WTC11 (cell line): ENCODE measurements around the gene UNC13C. TPM values are rescaled to one million over a fixed set of nuclear protein-coding genes. Genes with fewer than 3 reads are reported as not detected.

ENCODE experiments used
- ATAC-seq: fragments of 200-7000 bp; cut with Tn5 transposase; 2 replicates; pipeline ENCODE4 v1.10.0; 2021; ENCODE audit warnings: mild to moderate bottlenecking, moderate library complexity
- CTCF ChIA-PET: fragments of 300-600 bp; sonication (Branson Sonifier 250); formaldehyde crosslinking; loops from one replicate; lab custom pipeline; 2021; ENCODE audit warnings: antibody characterized with exemption; lab: Charles Lee
- POLR2A ChIA-PET: fragments of 350-600 bp; sonication (Branson Sonifier 250); formaldehyde crosslinking; loops from one replicate; lab custom pipeline; 2021; ENCODE audit warnings: antibody characterized with exemption; lab: Charles Lee
- DNase-seq: peaks from one replicate; pipeline ENCODE4 v3.0.0; 2021; ENCODE audit warnings: low spot score
- H3K27ac Mint-ChIP-seq: 2 replicates; pipeline ENCODE4 v1.8.0; 2021; ENCODE audit warnings: mixed read lengths
- H3K27me3 Mint-ChIP-seq: 2 replicates; pipeline ENCODE4 v1.8.0; 2021; ENCODE audit warnings: low read depth, mild to moderate bottlenecking, moderate library complexity, mixed read lengths
- H3K36me3 Mint-ChIP-seq: 2 replicates; pipeline ENCODE4 v1.8.0; 2021; ENCODE audit warnings: mixed read lengths
- H3K4me1 Mint-ChIP-seq: 2 replicates; pipeline ENCODE4 v1.8.0; 2022; ENCODE audit warnings: mixed read lengths
- H3K4me3 Mint-ChIP-seq: 2 replicates; pipeline ENCODE4 v1.8.0; 2021; ENCODE audit warnings: mild to moderate bottlenecking, moderate library complexity, mixed read lengths
- H3K9me3 Mint-ChIP-seq: 2 replicates; pipeline ENCODE4 v1.8.0; 2021; ENCODE audit warnings: mixed read lengths
- ATF3 ChIP-seq: sonication (generic); formaldehyde crosslinking; conservative IDR thresholded peaks from 2 replicates; pipeline ENCODE4 v1.8.1; 2022; ENCODE audit warnings: mild to moderate bottlenecking, missing genetic modification reagents
- CREB1 ChIP-seq: sonication (generic); formaldehyde crosslinking; IDR thresholded peaks from 2 replicates; pipeline ENCODE4 v1.8.0; 2023; ENCODE audit warnings: mild to moderate bottlenecking, missing genetic modification reagents
- CREM ChIP-seq: sonication (generic); formaldehyde crosslinking; IDR thresholded peaks from 2 replicates; pipeline ENCODE4 v1.8.1; 2022; ENCODE audit warnings: mild to moderate bottlenecking, missing genetic modification reagents, moderate library complexity
- ETV6 ChIP-seq: sonication (generic); formaldehyde crosslinking; IDR thresholded peaks from 2 replicates; pipeline ENCODE4 v1.8.1; 2022; ENCODE audit warnings: mild to moderate bottlenecking, missing genetic modification reagents
- IRF2 ChIP-seq: sonication (generic); formaldehyde crosslinking; IDR thresholded peaks from 2 replicates; pipeline ENCODE4 v1.8.0; 2022; ENCODE audit warnings: low read depth, missing genetic modification reagents, borderline replicate concordance
- NR2C2 ChIP-seq: sonication (generic); formaldehyde crosslinking; IDR thresholded peaks from 2 replicates; pipeline ENCODE4 v1.8.0; 2022; ENCODE audit warnings: mild to moderate bottlenecking, missing genetic modification reagents
- NR3C1 ChIP-seq: sonication (generic); formaldehyde crosslinking; conservative IDR thresholded peaks from 2 replicates; pipeline ENCODE4 v1.8.1; 2023; ENCODE audit warnings: low read depth, mild to moderate bottlenecking, missing genetic modification reagents
- PRRX2 ChIP-seq: fragments of 250-450 bp; sonication (Bioruptor Pico); IDR thresholded peaks from 2 replicates; pipeline ENCODE4 v1.8.0; 2021; ENCODE audit warnings: mild to moderate bottlenecking
- SOX15 ChIP-seq: fragments of 250-450 bp; sonication (Bioruptor Pico); IDR thresholded peaks from 2 replicates; pipeline ENCODE4 v1.9.0; 2021; ENCODE audit warnings: mild to moderate bottlenecking
- SP1 ChIP-seq: sonication (generic); formaldehyde crosslinking; conservative IDR thresholded peaks from 2 replicates; pipeline ENCODE4 v1.8.1; 2022; ENCODE audit warnings: missing genetic modification reagents
- STAT6 ChIP-seq: sonication (generic); formaldehyde crosslinking; conservative IDR thresholded peaks from 2 replicates; pipeline ENCODE4 v1.8.1; 2023; ENCODE audit warnings: mild to moderate bottlenecking, low read depth, missing genetic modification reagents, moderate library complexity
- TEAD4 ChIP-seq: sonication (generic); formaldehyde crosslinking; IDR thresholded peaks from 2 replicates; pipeline ENCODE4 v1.8.0; 2022; ENCODE audit warnings: mild to moderate bottlenecking, missing genetic modification reagents
- ZMAT4 ChIP-seq: fragments of 250-450 bp; sonication (Bioruptor Pico); IDR thresholded peaks from 2 replicates; pipeline ENCODE4 v1.9.0; 2021; ENCODE audit warnings: mild to moderate bottlenecking
- ZNF396 ChIP-seq: fragments of 250-450 bp; sonication (Bioruptor Pico); IDR thresholded peaks from 2 replicates; pipeline ENCODE4 v1.8.0; 2021; ENCODE audit warnings: mild to moderate bottlenecking, moderate library complexity, borderline replicate concordance
- ZNF416 ChIP-seq: fragments of 250-450 bp; sonication (Bioruptor Pico); IDR thresholded peaks from 2 replicates; pipeline ENCODE4 v1.9.0; 2021; ENCODE audit warnings: mild to moderate bottlenecking, inconsistent platforms
- ZNF425 ChIP-seq: fragments of 250-450 bp; sonication (Bioruptor Pico); conservative IDR thresholded peaks from 2 replicates; pipeline ENCODE4 v1.9.0; 2021; ENCODE audit warnings: mild to moderate bottlenecking
- ZNF512 ChIP-seq: sonication (generic); formaldehyde crosslinking; IDR thresholded peaks from 2 replicates; pipeline ENCODE4 v1.8.1; 2022; ENCODE audit warnings: missing genetic modification reagents, borderline replicate concordance
- ZSCAN18 ChIP-seq: fragments of 250-450 bp; sonication (Bioruptor Pico); IDR thresholded peaks from 2 replicates; pipeline ENCODE4 v2.1.2; 2022; ENCODE audit warnings: mild to moderate bottlenecking, moderate library complexity
- total RNA-seq: library from RNA; stranded (reverse); gene quantifications from 3 replicates; pipeline ENCODE4 v1.2.3, GENCODE V29; 2021
- TF ChIP-seq, protein P1 (sequence below): sonication (generic); formaldehyde crosslinking; IDR thresholded peaks from 2 replicates; pipeline ENCODE4 v1.8.1; 2023; ENCODE audit warnings: mild to moderate bottlenecking, missing genetic modification reagents

UNC13C gene
- total RNA-seq, 1 experiment from 2014 or later: 0.07 TPM

GRCh38 chr15:54620916-54621315, 642.7 kb downstream of the UNC13C start:
- H3K27me3 Mint-ChIP-seq: no peaks in the 10 kb centered on the region
- ChIA-PET CTCF (no interaction called here), POLR2A (no interaction called here)
- TF ChIP-seq CREB1 (CRISPR knock-in tag) (no peak), PRRX2 (CRISPR knock-in tag) (no peak), SP1 (no peak), ZSCAN18 (no peak)
- no peaks in the 10 kb centered on the region for H3K9me3 Mint-ChIP-seq
- H3K27ac Mint-ChIP-seq: no peak overlapping the region
- H3K4me1 Mint-ChIP-seq: no peaks in the 10 kb centered on the region
- no peak for DNase-seq
- ATAC-seq: no peak
- H3K4me3 Mint-ChIP-seq: no peak overlapping the region
- no peaks in the 10 kb centered on the region for H3K36me3 Mint-ChIP-seq

DNA sequence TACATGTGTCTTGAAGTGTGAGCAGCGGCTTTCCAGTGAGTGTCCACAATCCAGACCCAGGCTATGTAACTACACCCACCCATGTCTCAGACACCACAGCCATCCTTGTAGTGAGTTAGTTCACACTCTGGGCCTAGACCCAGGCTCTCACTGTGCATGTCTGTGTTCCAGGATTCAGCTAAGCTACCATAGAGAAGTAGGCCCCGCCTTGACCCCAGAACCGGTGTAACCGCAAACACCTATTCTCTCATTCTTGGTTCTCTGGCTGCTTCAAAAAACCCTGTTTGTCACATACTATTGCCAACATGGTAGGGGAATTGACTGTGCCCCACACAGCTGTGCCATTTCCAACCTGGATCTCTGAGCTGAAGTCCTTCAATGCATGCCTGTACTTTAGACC, 657.9 kb downstream of the UNC13C start:
- no peak for TF ChIP-seq TEAD4 (CRISPR knock-in tag)
- no peak for TF ChIP-seq NR2C2
- TF ChIP-seq SOX15 (CRISPR knock-in tag): no peak
- TF ChIP-seq ZNF416 (CRISPR knock-in tag): no peak
- no peak for TF ChIP-seq ZNF396
- no peak for TF ChIP-seq CREM
- no peak for TF ChIP-seq STAT6 (CRISPR knock-in tag)
- TF ChIP-seq ATF3 (CRISPR knock-in tag): no peak
- TF ChIP-seq ZMAT4: no peak
- no peak for TF ChIP-seq ZNF512 (CRISPR knock-in tag)
- TF ChIP-seq CREB1 (CRISPR knock-in tag): no peak
- TF ChIP-seq, protein P1, sequence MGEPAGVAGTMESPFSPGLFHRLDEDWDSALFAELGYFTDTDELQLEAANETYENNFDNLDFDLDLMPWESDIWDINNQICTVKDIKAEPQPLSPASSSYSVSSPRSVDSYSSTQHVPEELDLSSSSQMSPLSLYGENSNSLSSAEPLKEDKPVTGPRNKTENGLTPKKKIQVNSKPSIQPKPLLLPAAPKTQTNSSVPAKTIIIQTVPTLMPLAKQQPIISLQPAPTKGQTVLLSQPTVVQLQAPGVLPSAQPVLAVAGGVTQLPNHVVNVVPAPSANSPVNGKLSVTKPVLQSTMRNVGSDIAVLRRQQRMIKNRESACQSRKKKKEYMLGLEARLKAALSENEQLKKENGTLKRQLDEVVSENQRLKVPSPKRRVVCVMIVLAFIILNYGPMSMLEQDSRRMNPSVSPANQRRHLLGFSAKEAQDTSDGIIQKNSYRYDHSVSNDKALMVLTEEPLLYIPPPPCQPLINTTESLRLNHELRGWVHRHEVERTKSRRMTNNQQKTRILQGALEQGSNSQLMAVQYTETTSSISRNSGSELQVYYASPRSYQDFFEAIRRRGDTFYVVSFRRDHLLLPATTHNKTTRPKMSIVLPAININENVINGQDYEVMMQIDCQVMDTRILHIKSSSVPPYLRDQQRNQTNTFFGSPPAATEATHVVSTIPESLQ (CRISPR knock-in tag): no peak
- no peak for TF ChIP-seq IRF2 (CRISPR knock-in tag)
- TF ChIP-seq ETV6 (CRISPR knock-in tag): no peak
- no peak for TF ChIP-seq ZNF425 (CRISPR knock-in tag)
- no peak for TF ChIP-seq NR3C1 (CRISPR knock-in tag)
- TF ChIP-seq, all 79 proteins: peak for 0
- H3K36me3 Mint-ChIP-seq: no peaks in the 10 kb centered on the region
- no peaks in the 10 kb centered on the region for H3K4me1 Mint-ChIP-seq
- CTCF ChIA-PET: interaction anchor here (0.5 kb wide), 1 partner anchor 1370 kb away, joined by 3 read pairs; no protein-coding TSS in a partner anchor
- no peak overlapping the region for H3K27ac Mint-ChIP-seq
- no peaks in the 10 kb centered on the region; the same call in 1 of the 2 replicates for H3K27me3 Mint-ChIP-seq
- POLR2A ChIA-PET: interaction anchor here (0.6 kb wide), 1 partner anchor 607 kb away, joined by 8 read pairs; no protein-coding TSS in a partner anchor
- no peak for ATAC-seq
- no peak for DNase-seq
- H3K9me3 Mint-ChIP-seq: peaks cover 27% of the 10 kb centered on the region
- H3K4me3 Mint-ChIP-seq: no peak overlapping the region
